Kidney epithelial cell (primary cell): ENCODE measurements around the gene PLEKHA8. TPM values are rescaled to one million over a fixed set of nuclear protein-coding genes. Genes with fewer than 3 reads are reported as not detected.

Source experiments
- DNase-seq: peaks from one replicate; pipeline ENCODE4 v3.0.0-alpha.2; 2010; ENCODE audit warnings: low read depth
- H3K27me3 ChIP-seq: 2 replicates; pipeline ENCODE4 v1.6.0; 2011; ENCODE audit warnings: low read length; ENCODE audit not compliant: control insufficient read depth, insufficient read depth
- H3K36me3 ChIP-seq: 2 replicates; pipeline ENCODE4 v1.5.1; 2011; ENCODE audit warnings: low read length; ENCODE audit not compliant: control insufficient read depth, insufficient read depth
- H3K4me3 ChIP-seq: 2 replicates; pipeline ENCODE4 v1.5.1; 2011; ENCODE audit warnings: low read depth, mild to moderate bottlenecking, control low read depth, low read length
- CTCF ChIP-seq: IDR thresholded peaks from 2 replicates; pipeline ENCODE4 v1.5.1; 2011; ENCODE audit warnings: mild to moderate bottlenecking, moderate library complexity, low read length, control low read depth, inconsistent platforms; ENCODE audit not compliant: insufficient read depth, poor library complexity, severe bottlenecking
- total RNA-seq: library from RNA; depleted of rRNA; stranded (reverse); fragments of >200 nt; gene quantifications from 2 replicates; pipeline ENCODE4 v1.2.3, GENCODE V29; 2015

Gene PLEKHA8
- total RNA-seq, 1 donor from 2014 or later, result 22.7 TPM

- no peak for TF ChIP-seq CTCF
- H3K36me3 ChIP-seq, result no peaks in the 10 kb centered on the region
- H3K27me3 ChIP-seq, result no peaks in the 10 kb centered on the region
- no peak for DNase-seq
- H3K4me3 ChIP-seq, result no peak overlapping the region
These were observed 58.3 kb downstream of the PLEKHA8 start for GRCh38 chr7:30086529-30086928.

- DNase-seq, result no peak
- Histone ChIP-seq H3K27me3 (no peaks in the 10 kb centered on the region), H3K4me3 (no peak overlapping the region), H3K36me3 (no peaks in the 10 kb centered on the region)
- no peak for TF ChIP-seq CTCF
These were observed 59.2 kb downstream of the PLEKHA8 start for GRCh38 chr7:30087371-30087770.

GRCh38 chr7:30088362-30088761 lies 60.1 kb downstream of the PLEKHA8 start:
- no peaks in the 10 kb centered on the region for H3K36me3 ChIP-seq
- no peaks in the 10 kb centered on the region for H3K27me3 ChIP-seq
- DNase-seq, result no peak
- no peak overlapping the region for H3K4me3 ChIP-seq
- no peak for TF ChIP-seq CTCF

- DNase-seq, result no peak
- TF ChIP-seq CTCF, result no peak
- Histone ChIP-seq H3K27me3 (no peaks in the 10 kb centered on the region), H3K4me3 (no peak overlapping the region), H3K36me3 (no peaks in the 10 kb centered on the region)
These were observed 61.9 kb downstream of the PLEKHA8 start for GRCh38 chr7:30090111-30090510.

DNA sequence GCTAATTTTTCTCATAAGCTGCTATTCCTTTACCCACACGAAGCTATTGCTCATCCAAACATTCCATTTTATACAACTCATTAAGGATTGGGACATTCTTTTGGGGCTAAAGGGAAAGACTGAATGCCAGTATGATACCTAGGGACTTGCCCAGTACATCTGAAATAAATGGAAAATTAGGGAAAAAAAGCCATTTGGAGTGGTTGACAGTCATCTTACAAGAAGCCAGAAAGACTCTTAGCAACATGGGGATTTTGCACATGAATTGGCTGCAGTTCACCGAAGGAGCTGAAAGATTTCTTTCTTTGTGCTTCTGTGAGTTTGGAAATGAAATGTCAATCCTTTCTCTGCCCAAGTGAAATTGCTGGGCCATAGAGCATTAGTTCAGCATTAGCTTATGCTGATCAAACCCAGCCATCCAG lies 63.3 kb downstream of the PLEKHA8 start:
- TF ChIP-seq CTCF, result no peak
- DNase-seq, result peak; percentile 34
- Histone ChIP-seq H3K27me3 (no peaks in the 10 kb centered on the region), H3K4me3 (no peak overlapping the region), H3K36me3 (no peaks in the 10 kb centered on the region)

GRCh38 chr7:30091987-30092386 lies 63.8 kb downstream of the PLEKHA8 start:
- DNase-seq, result no peak
- Histone ChIP-seq H3K4me3 (no peak overlapping the region), H3K27me3 (no peaks in the 10 kb centered on the region), H3K36me3 (no peaks in the 10 kb centered on the region)
- TF ChIP-seq CTCF, result no peak
